GM23248 (cell line): ENCODE data around the gene PCDH12. TPM values are rescaled to one million over a fixed set of nuclear protein-coding genes. Genes with fewer than 3 reads are reported as not detected.
"Not testable (repeated sequence)": the region's sequence is repeated elsewhere in the genome, so short reads cannot be mapped to it uniquely, and the experiment has no call there.

Experiments
- DNase-seq: peaks from one replicate; pipeline ENCODE4 v3.0.0-alpha.2; 2015
- H2AFZ ChIP-seq: fragments of 200-600 bp; sonication (generic); 2 replicates; pipeline ENCODE4 v1.6.1; 2016; ENCODE audit warnings: antibody characterized with exemption
- H3F3A ChIP-seq: fragments of 200-600 bp; sonication (generic); 2 replicates; pipeline ENCODE4 v1.6.1; 2016; ENCODE audit warnings: mild to moderate bottlenecking, antibody characterized with exemption, mixed run types; ENCODE audit not compliant: insufficient read depth
- H3K27ac ChIP-seq: fragments of 200-600 bp; sonication (generic); 2 replicates; pipeline ENCODE4 v1.5.1; 2016; ENCODE audit warnings: mild to moderate bottlenecking
- H3K27me3 ChIP-seq: fragments of 200-600 bp; sonication (generic); replicated peaks from 2 replicates; pipeline ENCODE4 v1.6.1; 2016; ENCODE audit warnings: mild to moderate bottlenecking; ENCODE audit not compliant: insufficient read depth
- H3K36me3 ChIP-seq: fragments of 200-600 bp; sonication (generic); 2 replicates; pipeline ENCODE4 v1.6.1; 2016; ENCODE audit warnings: low read depth, mild to moderate bottlenecking
- H3K4me1 ChIP-seq: fragments of 200-600 bp; sonication (generic); 2 replicates; pipeline ENCODE4 v1.6.1; 2016; ENCODE audit warnings: mild to moderate bottlenecking; ENCODE audit not compliant: insufficient read depth
- H3K4me2 ChIP-seq: fragments of 200-600 bp; sonication (generic); one replicate; pipeline ENCODE4 v1.6.1; 2016; ENCODE audit warnings: mild to moderate bottlenecking; ENCODE audit not compliant: unreplicated experiment
- H3K4me3 ChIP-seq: fragments of 200-600 bp; sonication (generic); 2 replicates; pipeline ENCODE4 v1.5.1; 2016; ENCODE audit warnings: mild to moderate bottlenecking
- H3K79me2 ChIP-seq: fragments of 200-600 bp; sonication (generic); 2 replicates; pipeline ENCODE4 v1.6.1; 2016; ENCODE audit warnings: mild to moderate bottlenecking; ENCODE audit not compliant: insufficient read depth
- H3K9ac ChIP-seq: fragments of 200-600 bp; sonication (generic); 2 replicates; pipeline ENCODE4 v1.6.1; 2016; ENCODE audit warnings: mild to moderate bottlenecking
- H3K9me2 ChIP-seq: fragments of 200-600 bp; sonication (generic); 2 replicates; pipeline ENCODE4 v1.6.1; 2016; ENCODE audit warnings: mixed run types, mild to moderate bottlenecking, moderate library complexity; ENCODE audit not compliant: insufficient read depth
- H3K9me3 ChIP-seq: fragments of 200-600 bp; sonication (generic); one replicate; pipeline ENCODE4 v1.6.1; 2017; ENCODE audit warnings: low read depth
- H4K20me1 ChIP-seq: fragments of 200-600 bp; sonication (generic); 2 replicates; pipeline ENCODE4 v1.6.0; 2016; ENCODE audit not compliant: insufficient read depth
- EZH2 ChIP-seq: fragments of 200-600 bp; sonication (generic); IDR thresholded peaks from 2 replicates; pipeline ENCODE4 v1.6.1; 2018; ENCODE audit warnings: antibody characterized with exemption, mild to moderate bottlenecking; ENCODE audit not compliant: insufficient read depth, poor library complexity, severe bottlenecking
- EZH2phosphoT487 ChIP-seq: fragments of 200-600 bp; sonication (generic); IDR thresholded peaks from 2 replicates; pipeline ENCODE4 v1.6.1; 2018; ENCODE audit warnings: antibody characterized with exemption, moderate library complexity, mild to moderate bottlenecking, low read depth; ENCODE audit not compliant: insufficient read depth
- WGBS, 2 experiments: methylation state at CpG; one replicate each; pipeline ENCODE4 v1.1.6; 2015 to 2017; ENCODE audit warnings: low lambda C conversion rate in 2 of 2, low coverage in 1 of 2; ENCODE audit errors: missing lambda C conversion rate in 2 of 2; 5-methylcytosine and 5-hydroxymethylcytosine counted together
- in situ Hi-C: fragments of 300-500 bp; cut with MboI; formaldehyde crosslinking; loops from 2 replicates; pipeline ENCODE4 v1.15.0; 2020
- polyA plus RNA-seq: library from polyadenylated mRNA; unstranded; fragments of >200 nt; fragmentation: Nextera tagmentation; extraction: Ambion mirVana; gene quantifications from 2 replicates; pipeline ENCODE4 v1.2.1, GENCODE V29; 2016
- total RNA-seq: library from RNA; depleted of rRNA; stranded (reverse); fragments of >200 nt; shearing (Covaris generic); gene quantifications from 2 replicates; pipeline ENCODE4 v1.2.3, GENCODE V29; 2014

PCDH12 gene
- total and polyA plus RNA-seq, 2 experiments from 2014 or later, result 0.36 TPM; not detected in 1

DNA sequence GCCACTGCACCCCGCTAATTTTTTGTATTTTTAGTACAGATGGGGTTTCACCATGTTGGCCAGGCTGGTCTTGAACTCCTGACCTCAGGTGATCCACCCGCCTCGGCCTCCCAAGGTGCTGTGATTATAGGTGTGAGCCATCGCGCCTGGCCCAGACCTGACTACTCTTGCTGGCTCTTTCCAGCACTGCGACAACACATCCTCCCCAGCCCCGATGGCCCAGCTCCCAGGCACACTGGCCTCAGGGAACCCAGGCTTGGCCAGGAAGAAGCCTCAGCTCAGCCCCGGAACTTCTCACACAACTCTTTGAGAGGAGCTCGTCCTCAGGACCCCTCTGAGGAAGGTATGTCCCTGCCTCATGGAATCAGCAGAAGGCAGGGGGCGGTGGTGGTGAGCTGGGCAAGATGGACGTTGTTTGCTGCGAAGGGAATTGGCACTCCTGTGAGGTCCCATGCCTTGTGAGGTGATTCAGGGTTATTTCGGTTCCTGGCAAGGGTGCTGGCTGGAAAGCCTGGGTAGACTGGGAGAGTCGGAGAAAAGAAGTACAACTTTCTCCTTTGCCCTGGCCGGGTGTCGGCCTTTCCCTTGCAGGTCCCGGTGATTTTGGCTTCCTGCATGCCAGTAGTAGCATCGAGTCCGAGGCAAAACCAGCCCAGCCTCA, 28.5 kb downstream of the PCDH12 start:
- Histone ChIP-seq H3F3A (no peaks in the 10 kb centered on the region), H3K27me3 (no peaks in the 10 kb centered on the region), H3K79me2 (peaks cover 26% of the 10 kb centered on the region), H3K4me2 (no peak overlapping the region), H3K27ac (no peak overlapping the region), H4K20me1 (no peaks in the 10 kb centered on the region), H3K9me3 (no peaks in the 10 kb centered on the region), H3K4me1 (peaks cover 3% of the 10 kb centered on the region; the same call in 1 of the 2 replicates), H3K9me2 (no peaks in the 10 kb centered on the region), H3K4me3 (no peak overlapping the region), H3K36me3 (peaks cover 44% of the 10 kb centered on the region), H2AFZ (no peak overlapping the region), H3K9ac (no peak overlapping the region)
- no peak for DNase-seq
- in situ Hi-C loops, result no loop called here
- TF ChIP-seq EZH2, result no peak
- no peak for TF ChIP-seq EZH2phosphoT487
- WGBS, 2 experiments, result 92 to 95% methylated on average over 19 of the region's 19 CpGs

- Histone ChIP-seq H3K4me1 (peaks cover 7% of the 10 kb centered on the region; the same call in 1 of the 2 replicates), H3K36me3 (peaks cover 39% of the 10 kb centered on the region; the same call in 1 of the 2 replicates), H4K20me1 (no peaks in the 10 kb centered on the region), H3K9ac (no peak overlapping the region), H3K27me3 (no peaks in the 10 kb centered on the region), H3K9me3 (no peaks in the 10 kb centered on the region), H3K4me2 (no peak overlapping the region), H3K9me2 (no peaks in the 10 kb centered on the region), H3K4me3 (no peak overlapping the region), H3K79me2 (peaks cover 33% of the 10 kb centered on the region), H3K27ac (no peak overlapping the region), H3F3A (no peaks in the 10 kb centered on the region), H2AFZ (no peak overlapping the region)
- WGBS, 2 experiments, result 85 to 86% methylated on average over 8 of the region's 8 CpGs
- TF ChIP-seq EZH2 (no peak), EZH2phosphoT487 (no peak)
- no peak for DNase-seq
- in situ Hi-C loops, result no loop called here
These were observed 30.0 kb downstream of the PCDH12 start for GRCh38 chr5:141928051-141928450.

DNA sequence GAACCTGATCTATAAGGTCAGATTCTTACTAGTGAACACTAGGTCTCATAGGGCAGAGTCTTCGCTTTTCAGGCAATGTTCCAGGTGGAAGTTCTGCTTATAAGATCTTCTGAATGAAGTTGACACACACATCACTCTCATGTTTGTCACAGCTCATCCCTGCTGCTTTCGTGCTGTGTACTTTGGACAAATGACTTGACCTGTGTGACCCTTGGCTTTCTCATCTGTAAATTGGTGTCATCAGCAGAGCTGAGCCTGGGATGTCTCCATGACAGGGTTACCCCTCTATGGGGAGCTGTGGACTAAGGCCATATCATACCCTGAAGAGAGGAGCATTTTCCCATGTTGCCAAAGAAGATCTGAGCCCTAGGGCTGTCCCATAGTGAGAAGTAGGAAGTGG, 31.6 kb downstream of the PCDH12 start:
- no peak overlapping the region for H2AFZ ChIP-seq
- no peaks in the 10 kb centered on the region for H4K20me1 ChIP-seq
- H3K9me3 ChIP-seq, result no peaks in the 10 kb centered on the region
- peaks cover 41% of the 10 kb centered on the region for H3K79me2 ChIP-seq
- no peak overlapping the region for H3K9ac ChIP-seq
- 61% methylated on average over 2 of the region's 2 CpGs for WGBS, 2 experiments
- H3K9me2 ChIP-seq, result no peaks in the 10 kb centered on the region
- peaks cover 35% of the 10 kb centered on the region; the same call in 1 of the 2 replicates for H3K36me3 ChIP-seq
- H3K27me3 ChIP-seq, result no peaks in the 10 kb centered on the region
- in situ Hi-C loops, result no loop called here
- TF ChIP-seq EZH2phosphoT487, result no peak
- no peak for TF ChIP-seq EZH2
- no peak overlapping the region for H3K27ac ChIP-seq
- no peak overlapping the region for H3K4me2 ChIP-seq
- no peak overlapping the region for H3K4me3 ChIP-seq
- peaks cover 6% of the 10 kb centered on the region for H3F3A ChIP-seq
- no peak for DNase-seq
- H3K4me1 ChIP-seq, result peaks cover 13% of the 10 kb centered on the region; the same call in 1 of the 2 replicates

DNA sequence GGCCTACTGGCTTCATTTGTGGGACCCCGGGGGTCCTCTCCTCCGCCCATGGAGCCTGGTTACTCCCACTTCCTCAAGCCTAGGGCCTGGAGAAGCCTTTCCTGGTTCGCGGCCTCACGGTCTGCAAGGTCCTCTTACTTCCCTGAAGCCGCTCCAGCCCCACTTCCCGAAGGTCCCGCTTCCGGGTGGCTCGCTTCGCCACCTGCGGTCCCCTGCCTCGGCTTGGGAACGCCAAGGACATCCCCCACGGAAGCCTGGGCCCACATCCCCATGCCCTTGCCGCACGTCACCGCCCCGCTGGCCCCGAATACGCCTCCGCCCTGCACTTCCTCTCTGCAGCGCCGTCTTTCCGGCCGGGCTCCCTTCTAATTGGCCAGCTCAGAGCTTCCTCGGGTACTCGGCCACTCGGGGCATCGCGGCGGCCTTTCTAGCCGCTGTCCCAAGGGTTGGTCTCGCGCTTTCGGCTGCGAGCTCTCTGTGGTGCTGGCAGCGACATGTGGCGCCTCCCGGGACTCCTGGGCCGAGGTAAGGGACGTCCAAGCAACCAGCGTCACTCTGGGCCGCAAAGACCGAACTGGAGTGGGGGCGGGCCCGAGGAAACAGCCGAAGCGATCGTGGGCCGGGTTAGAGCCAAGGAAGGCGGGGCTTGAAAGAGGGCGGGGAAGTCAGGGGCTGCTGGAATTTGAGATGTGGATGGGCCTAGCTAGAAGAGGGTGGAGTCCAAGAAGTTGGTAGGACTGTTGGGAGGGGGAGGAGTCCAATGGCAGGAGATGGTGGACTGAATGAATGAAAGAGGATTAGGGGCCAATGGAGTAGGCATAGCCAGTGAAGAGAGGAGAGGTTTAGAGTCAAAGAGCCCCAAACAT, 34.3 kb downstream of the PCDH12 start, which contains the start of gene DELE1:
Gene DELE1, plus strand, starts transcription at position 424 of the 866 bp plus-strand sequence. Its CDS starts 71 bp downstream, at position 495.
- Histone ChIP-seq H3K27ac (peak within 1 kb of the TSS; percentile 98), H3K9me3 (no peaks in the 10 kb centered on the region), H2AFZ (peak within 1 kb of the TSS; percentile 84), H3F3A (peaks cover 6% of the 10 kb centered on the region), H3K36me3 (peaks cover 15% of the 10 kb centered on the region; the same call in 1 of the 2 replicates), H3K4me2 (peak within 1 kb of the TSS; percentile 95), H3K9me2 (no peaks in the 10 kb centered on the region), H3K9ac (peak within 1 kb of the TSS; percentile 97), H3K4me3 (peak within 1 kb of the TSS; percentile 92), H4K20me1 (no peaks in the 10 kb centered on the region), H3K4me1 (peaks cover 13% of the 10 kb centered on the region; the same call in 1 of the 2 replicates), H3K27me3 (no peaks in the 10 kb centered on the region), H3K79me2 (peaks cover 41% of the 10 kb centered on the region)
- peak; percentile 98 for DNase-seq
- WGBS, 2 experiments, result 0 to 1% methylated on average over 53 of the region's 53 CpGs
- TF ChIP-seq EZH2 (no peak), EZH2phosphoT487 (no peak)
- in situ Hi-C loops, result no loop called here

- H3K27me3 ChIP-seq, H3F3A ChIP-seq, H3K9me3 ChIP-seq, in situ Hi-C loops, H3K9me2 ChIP-seq, H4K20me1 ChIP-seq, DNase-seq: not testable (repeated sequence)
- Histone ChIP-seq H3K27ac (peak overlapping the region; percentile 98), H3K9ac (peak overlapping the region; percentile 97), H2AFZ (peak overlapping the region; percentile 84), H3K4me2 (peak overlapping the region; percentile 95), H3K79me2 (peaks cover 41% of the 10 kb centered on the region), H3K4me1 (peaks cover 13% of the 10 kb centered on the region; the same call in 1 of the 2 replicates), H3K4me3 (peak overlapping the region; percentile 92), H3K36me3 (peaks cover 12% of the 10 kb centered on the region; the same call in 1 of the 2 replicates)
- 63 to 64% methylated on average over 28 of the region's 28 CpGs for WGBS, 2 experiments
These were observed 35.1 kb downstream of the PCDH12 start for GRCh38 chr5:141922827-141923447.
